Subcutaneous abdominal adipose tissue (tissue), 5 donors: ENCODE measurements around the gene TSHZ1.

Experiments used
- H3K27ac ChIP-seq: one replicate; pipeline ENCODE4 v1.7.0; 2013; ENCODE audit warnings: low read depth, mild to moderate bottlenecking, inconsistent platforms, low read length, moderate library complexity
- H3K27me3 ChIP-seq, 5 donors: one replicate each; pipeline ENCODE4 v1.7.0; 2013; ENCODE audit warnings: low read length in 5 of 5, inconsistent platforms in 1 of 5; ENCODE audit not compliant: control insufficient read depth in 5 of 5, insufficient read depth in 4 of 5
- H3K36me3 ChIP-seq, 5 donors: one replicate each; pipeline ENCODE4 v1.7.0; 2013; ENCODE audit warnings: low read length in 5 of 5; ENCODE audit not compliant: control insufficient read depth in 5 of 5, insufficient read depth in 5 of 5
- H3K4me1 ChIP-seq, 5 donors: one replicate each; pipeline ENCODE4 v1.7.0; 2013; ENCODE audit warnings: low read length in 5 of 5, mild to moderate bottlenecking in 3 of 5, moderate library complexity in 1 of 5; ENCODE audit not compliant: control insufficient read depth in 5 of 5, insufficient read depth in 5 of 5
- H3K4me3 ChIP-seq, 5 donors: one replicate each; pipeline ENCODE4 v1.7.0; 2013; ENCODE audit warnings: low read length in 5 of 5, low read depth in 1 of 5
- H3K9ac ChIP-seq, 5 donors: one replicate each; pipeline ENCODE4 v1.7.0; 2013; ENCODE audit warnings: low read length in 5 of 5, mild to moderate bottlenecking in 4 of 5, moderate library complexity in 3 of 5
- H3K9me3 ChIP-seq, 5 donors: one replicate each; pipeline ENCODE4 v1.7.0; 2013; ENCODE audit warnings: low read length in 5 of 5; ENCODE audit not compliant: control insufficient read depth in 5 of 5
- donor health status: healthy.
- donor health status: healthy.
- donor health status: healthy.
- donor health status: healthy.
- donor health status: healthy.

The TSHZ1 gene

DNA sequence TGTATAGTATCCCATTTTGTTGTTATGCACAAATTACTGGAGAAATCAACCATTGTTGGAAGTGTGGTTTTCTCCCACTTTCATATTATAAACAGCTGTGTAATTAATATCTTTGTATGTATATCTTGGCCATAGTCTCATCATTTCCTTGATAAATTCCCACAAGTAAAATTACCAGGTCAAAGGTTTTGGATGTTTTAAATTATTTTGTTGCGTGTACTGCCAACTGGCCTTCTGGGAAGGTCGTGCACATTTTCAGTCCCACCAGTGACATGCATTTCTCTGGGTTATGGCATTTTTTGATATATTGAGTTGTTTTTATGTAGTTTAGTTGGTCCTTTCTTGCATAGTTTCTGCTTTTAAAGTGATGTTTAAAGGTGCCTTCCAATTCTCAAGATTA is 41.5 kb downstream of the TSHZ1 start:
- H3K9ac ChIP-seq: peak overlapping the region in 1 of 5 donors; percentile 49
- H3K27ac ChIP-seq: peak overlapping the region; percentile 25
- H3K4me1 ChIP-seq: peaks cover 4 to 55% (median 53%) of the 10 kb centered on the region in 5 donors

DNA sequence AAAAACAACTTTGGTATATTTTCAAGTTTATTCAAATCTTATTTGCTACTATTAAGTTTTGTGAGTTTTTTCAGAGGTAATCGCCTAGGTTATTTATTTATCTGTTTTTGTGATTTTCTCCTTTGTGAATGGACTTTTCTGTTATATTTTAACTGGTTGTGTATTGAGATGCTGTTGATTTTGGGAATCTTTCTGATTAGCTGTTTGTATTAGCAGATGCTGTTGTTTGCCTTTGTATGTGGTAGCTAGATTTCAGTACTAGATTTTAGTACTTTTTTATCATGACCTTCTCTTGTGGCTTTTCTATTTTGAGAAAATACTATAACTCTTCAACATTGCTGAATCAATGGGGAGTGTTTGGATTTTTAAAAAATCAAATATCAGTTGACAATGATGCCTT is 42.4 kb downstream of the TSHZ1 start:
- H3K9ac ChIP-seq: peak overlapping the region in 2 of 5 donors; percentile 55 to 64
- peak overlapping the region in 1 of 5 donors; percentile 40 for H3K4me3 ChIP-seq
- H3K27me3 ChIP-seq: no peaks in the 10 kb centered on the region
- H3K4me1 ChIP-seq: peaks cover 4 to 50% (median 47%) of the 10 kb centered on the region in 5 donors
- H3K9me3 ChIP-seq: no peaks in the 10 kb centered on the region
- no peaks in the 10 kb centered on the region for H3K36me3 ChIP-seq
- peak overlapping the region; percentile 47 for H3K27ac ChIP-seq

More for the DNA sequence above, 41.5 kb downstream of the TSHZ1 start:
- H3K36me3 ChIP-seq: no peaks in the 10 kb centered on the region
- H3K9me3 ChIP-seq: no peaks in the 10 kb centered on the region
- H3K27me3 ChIP-seq: no peaks in the 10 kb centered on the region
- no peak overlapping the region for H3K4me3 ChIP-seq

DNA sequence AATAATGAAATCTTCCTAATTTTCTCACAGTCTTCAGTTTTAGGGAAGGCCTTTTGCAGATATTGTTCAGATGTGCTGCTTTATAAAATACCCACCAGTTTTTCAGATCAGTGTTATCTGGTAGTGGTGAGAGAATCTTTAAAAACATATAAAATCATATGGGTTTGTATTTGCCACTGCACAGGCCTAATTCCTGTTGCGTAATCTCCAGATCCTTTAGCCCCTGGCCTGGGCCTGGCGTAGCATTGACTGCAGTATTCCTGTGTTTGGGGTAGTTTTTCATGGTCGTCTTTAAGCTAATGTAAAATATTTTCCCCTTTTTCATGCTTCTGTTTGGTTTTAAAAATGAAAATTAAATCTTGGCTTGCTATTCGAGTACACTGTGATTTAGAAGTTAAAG is 43.2 kb downstream of the TSHZ1 start:
- Histone ChIP-seq H3K27me3 (no peaks in the 10 kb centered on the region), H3K9ac (peak overlapping the region in 4 of 5 donors; percentile 31 to 75 (median 60)), H3K9me3 (no peaks in the 10 kb centered on the region), H3K36me3 (no peaks in the 10 kb centered on the region), H3K27ac (peak overlapping the region; percentile 47), H3K4me3 (peak overlapping the region in 2 of 5 donors; percentile 33 to 40), H3K4me1 (peaks cover 4 to 42% (median 40%) of the 10 kb centered on the region in 5 donors)

- H3K9ac ChIP-seq: no peak overlapping the region
- H3K9me3 ChIP-seq: no peaks in the 10 kb centered on the region
- H3K4me1 ChIP-seq: peaks cover 4 to 43% (median 36%) of the 10 kb centered on the region in 5 donors
- no peaks in the 10 kb centered on the region for H3K27me3 ChIP-seq
- no peaks in the 10 kb centered on the region for H3K36me3 ChIP-seq
- no peak overlapping the region for H3K27ac ChIP-seq
- H3K4me3 ChIP-seq: no peak overlapping the region
Measured at GRCh38 chr18:75255094-75255493, 44.5 kb downstream of the TSHZ1 start.

DNA sequence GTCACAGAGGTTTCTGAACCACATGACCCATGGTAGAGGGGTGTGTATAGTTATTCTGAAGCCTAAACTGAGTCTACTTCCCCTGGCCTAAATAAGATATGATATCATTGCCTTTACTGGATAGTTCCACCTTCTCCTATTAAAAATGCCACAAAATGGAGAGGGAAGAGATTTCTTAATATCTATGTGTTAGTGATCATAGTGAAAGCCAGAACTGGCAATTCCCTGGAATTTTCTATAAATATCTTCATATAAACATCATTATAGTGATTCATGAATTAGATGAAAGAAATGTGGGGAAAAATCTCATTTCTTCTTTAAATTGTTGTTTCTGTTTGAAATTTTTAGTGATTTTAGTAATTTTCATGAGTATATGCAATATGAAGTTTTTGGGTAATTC is 45.8 kb downstream of the TSHZ1 start:
- H3K9ac ChIP-seq: no peak overlapping the region
- H3K36me3 ChIP-seq: peaks cover 0 to 4% (median 0%) of the 10 kb centered on the region in 5 donors
- no peaks in the 10 kb centered on the region for H3K27me3 ChIP-seq
- peaks cover 4 to 39% (median 30%) of the 10 kb centered on the region in 5 donors for H3K4me1 ChIP-seq
- H3K9me3 ChIP-seq: no peaks in the 10 kb centered on the region
- no peak overlapping the region for H3K27ac ChIP-seq
- no peak overlapping the region for H3K4me3 ChIP-seq

- H3K27ac ChIP-seq: no peak overlapping the region
- no peaks in the 10 kb centered on the region for H3K27me3 ChIP-seq
- H3K36me3 ChIP-seq: peaks cover 0 to 6% (median 0%) of the 10 kb centered on the region in 5 donors
- H3K4me3 ChIP-seq: no peak overlapping the region
- no peaks in the 10 kb centered on the region for H3K9me3 ChIP-seq
- H3K9ac ChIP-seq: no peak overlapping the region
- peaks cover 4 to 27% (median 19%) of the 10 kb centered on the region in 5 donors for H3K4me1 ChIP-seq
Measured at GRCh38 chr18:75257605-75258004, 47.0 kb downstream of the TSHZ1 start.

GRCh38 chr18:75261430-75262223 is 51.0 kb downstream of the TSHZ1 start:
- peaks cover 0 to 6% (median 4%) of the 10 kb centered on the region in 5 donors for H3K4me1 ChIP-seq
- H3K36me3 ChIP-seq: peaks cover 0 to 6% (median 0%) of the 10 kb centered on the region in 5 donors
- no peak overlapping the region for H3K27ac ChIP-seq

DNA sequence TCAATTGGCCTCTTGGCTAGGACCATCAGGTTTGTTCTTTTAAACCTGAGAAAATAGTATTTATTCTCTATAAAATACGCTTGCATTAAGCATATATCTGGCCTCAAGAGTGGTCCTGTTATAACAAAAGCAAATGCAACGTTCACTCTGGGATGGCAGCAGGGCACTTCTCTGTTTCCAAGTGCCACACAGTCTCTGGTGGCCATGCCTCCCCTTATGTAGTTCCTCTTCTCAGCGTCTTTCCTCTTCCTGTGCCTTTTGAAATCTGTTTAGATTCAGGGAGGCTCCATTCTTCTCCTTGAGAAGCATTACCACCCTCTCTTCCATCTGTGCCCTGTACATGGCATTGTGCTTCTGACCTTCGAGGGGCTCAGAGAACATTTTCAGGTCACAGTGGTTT is 51.9 kb downstream of the TSHZ1 start:
- H3K27ac ChIP-seq: no peak overlapping the region
- H3K4me3 ChIP-seq: no peak overlapping the region
- no peak overlapping the region for H3K9ac ChIP-seq
- H3K27me3 ChIP-seq: no peaks in the 10 kb centered on the region
- peaks cover 0 to 9% (median 4%) of the 10 kb centered on the region in 5 donors for H3K4me1 ChIP-seq
- peaks cover 0 to 6% (median 0%) of the 10 kb centered on the region in 5 donors for H3K36me3 ChIP-seq
- H3K9me3 ChIP-seq: no peaks in the 10 kb centered on the region

More at GRCh38 chr18:75261430-75262223, 51.0 kb downstream of the TSHZ1 start:
- Histone ChIP-seq H3K4me3 (no peak overlapping the region), H3K27me3 (no peaks in the 10 kb centered on the region), H3K9ac (no peak overlapping the region), H3K9me3 (no peaks in the 10 kb centered on the region)

GRCh38 chr18:75264195-75264594 is 53.6 kb downstream of the TSHZ1 start:
- Histone ChIP-seq H3K9me3 (no peaks in the 10 kb centered on the region), H3K4me1 (peaks cover 0 to 17% (median 4%) of the 10 kb centered on the region in 5 donors), H3K27ac (no peak overlapping the region), H3K4me3 (no peak overlapping the region), H3K27me3 (no peaks in the 10 kb centered on the region), H3K9ac (no peak overlapping the region), H3K36me3 (peaks cover 0 to 6% (median 0%) of the 10 kb centered on the region in 5 donors)

DNA sequence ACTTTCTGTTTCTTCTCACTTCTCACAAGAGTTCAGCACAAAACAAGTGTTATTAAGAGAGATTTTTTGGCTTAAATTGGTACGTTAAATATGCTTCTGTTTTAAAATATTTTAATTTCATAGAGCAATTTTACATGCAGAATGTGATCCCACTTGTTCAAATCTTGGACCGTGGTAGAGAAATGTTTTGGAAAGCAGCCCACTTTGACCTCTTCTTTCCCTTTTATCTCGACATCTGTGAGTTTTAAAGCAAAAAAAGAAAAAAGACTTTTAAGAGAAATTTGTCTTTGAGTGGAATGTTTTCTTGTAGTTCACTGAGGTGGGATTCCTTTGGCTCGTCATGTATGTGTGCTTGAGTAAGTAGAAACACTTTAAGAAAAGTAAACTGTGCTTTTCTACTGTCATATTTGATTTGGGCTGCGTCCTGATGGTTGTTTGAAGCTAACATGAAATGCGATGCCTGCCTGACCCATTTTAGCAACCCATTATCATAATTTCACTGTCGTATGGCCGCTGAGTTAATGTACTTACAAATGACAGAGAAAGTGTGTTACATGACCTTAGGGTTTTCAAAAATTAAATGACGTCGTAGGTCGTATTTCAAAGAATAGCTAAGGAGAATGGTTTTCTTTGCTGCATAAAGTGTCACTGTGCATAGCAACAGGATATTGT is 54.5 kb downstream of the TSHZ1 start:
- Histone ChIP-seq H3K9me3 (no peaks in the 10 kb centered on the region), H3K27me3 (no peaks in the 10 kb centered on the region), H3K4me3 (no peak overlapping the region), H3K9ac (no peak overlapping the region), H3K4me1 (peaks cover 0 to 13% (median 0%) of the 10 kb centered on the region in 5 donors), H3K36me3 (peaks cover 0 to 6% (median 0%) of the 10 kb centered on the region in 5 donors), H3K27ac (no peak overlapping the region)
